Heart left ventricle (tissue), 16 donors: ENCODE results near the gene LRRC10B. TPM values are rescaled to one million over a fixed set of nuclear protein-coding genes. Genes with fewer than 3 reads are reported as not detected.
A peak's percentile ranks its signal among the peaks of the same experiment; 100 is the strongest.

Experiments used
- ATAC-seq, 4 donors: fragments of 200-7000 bp; cut with Tn5 transposase; one replicate each; pipeline ENCODE4 v1.9.1; 2020 to 2022; ENCODE audit warnings: moderate library complexity in 4 of 4, mild to moderate bottlenecking in 3 of 4, moderate number of reproducible peaks in 1 of 4
- DNase-seq, 5 donors: peaks; one replicate each; pipeline ENCODE4 v3.0.0-alpha.2; 2020
- H3K27ac ChIP-seq, 12 donors: fragments of 200-600 bp; sonication (generic) in 4 of 12; one replicate each; pipeline versions ENCODE4 v1.5.0 to v1.8.0; 2016 to 2022; ENCODE audit warnings: mild to moderate bottlenecking in 2 of 12
- H3K27me3 ChIP-seq, 9 donors: fragments of 200-600 bp; sonication (generic) in 2 of 9; one replicate each; pipeline versions ENCODE4 v1.5.1 to v1.8.0; 2016 to 2022; ENCODE audit warnings: mild to moderate bottlenecking in 3 of 9
- H3K36me3 ChIP-seq, 9 donors: fragments of 200-600 bp; sonication (generic) in 2 of 9; one replicate each; pipeline versions ENCODE4 v1.5.0 to v1.8.0; 2018 to 2022; ENCODE audit warnings: mild to moderate bottlenecking in 2 of 9
- H3K4me1 ChIP-seq, 12 donors: fragments of 200-600 bp; sonication (generic) in 4 of 12; one replicate each; pipeline versions ENCODE4 v1.5.0 to v1.8.0; 2016 to 2022; ENCODE audit warnings: mild to moderate bottlenecking in 3 of 12
- H3K4me3 ChIP-seq, 12 donors: fragments of 200-600 bp; sonication (generic) in 4 of 12; one replicate each; pipeline versions ENCODE4 v1.5.0 to v1.8.0; 2017 to 2022; ENCODE audit warnings: mild to moderate bottlenecking in 9 of 12, moderate library complexity in 4 of 12
- H3K9me3 ChIP-seq, 12 donors: fragments of 200-600 bp; sonication (generic) in 4 of 12; one replicate each; pipeline versions ENCODE4 v1.5.0 to v1.8.0; 2016 to 2022; ENCODE audit warnings: mild to moderate bottlenecking in 1 of 12
- POLR2A ChIP-seq, 2 donors: fragments of 450-650 bp; IDR thresholded peaks; one replicate each; pipeline ENCODE4 v1.6.1; 2017; ENCODE audit warnings: antibody characterized with exemption in 2 of 2, mild to moderate bottlenecking in 2 of 2, moderate library complexity in 2 of 2
- WGBS, 4 donors: extraction: QIAGEN DNeasy Blood & Tissue Kit in 2 of 4; methylation state at CpG; one replicate each; pipeline versions ENCODE4 v1.1.5 to v1.1.7; 2013 to 2018; 5-methylcytosine and 5-hydroxymethylcytosine counted together
- intact Hi-C, 10 donors: fragments of 100-400 bp; cut with DNase I; formaldehyde crosslinking; loops; one replicate each; pipeline versions ENCODE4 v1.11.1 to v1.14.2; 2022
- polyA plus RNA-seq, 2 donors: library from polyadenylated mRNA; stranded (reverse); fragments of 200-250 nt; gene quantifications; one replicate each; pipeline ENCODE4 v1.2.3, GENCODE V29; 2013
- total RNA-seq, 9 donors: library from RNA; depleted of rRNA in 2 of 9; stranded (reverse); fragments of >200 nt in 2 of 9; fragmentation: NEBNext Ultra II Directional in 3 of 9; extraction: Animal tissue kit (Norgen Biotek cat#: 25700) in 3 of 9; gene quantifications; one replicate each; pipeline versions ENCODE4 v1.1.0 to v1.2.4, GENCODE V29; 2016 to 2023
- TF ChIP-seq, protein P1 (sequence below), 12 donors: fragments of 200-600 bp; sonication (generic) in 4 of 12; IDR thresholded peaks; one replicate each; pipeline versions ENCODE4 v1.5.0 to v1.8.0; 2018 to 2022; ENCODE audit warnings: antibody characterized with exemption in 12 of 12, mild to moderate bottlenecking in 5 of 12
- donor health status: ischemic (EF 13 %, LVEDD 7.1; RV severe dilation, severe dysfunction).
- donor health status: healthy with polysubstance abuse.
- donor health status: DM: no; HTN: yes; CAD: no.
- donor health status: DM: no; HTN: no; CAD: no.
- donor health status: ischemic (EF 25% LVEDD 6.9; RV normal size, moderate dysfunction).
- donor health status: ischemic (EF 25% LVEDD 5.7; RV mildly dilated, moderate dysfunction).
- donor health status: healthy.
- donor health status: DM: yes; HTN: yes; CAD: no.
- donor health status: ischemic (EF 35%, LVEDD 5.7; RV mildly dilated, moderate dysfunction).
- donor health status: nonischemic (EF 11% LVEDD 7.7; RV severe dilation, severe dysfunction).
- donor health status: DM: yes; HTN: yes; CAD: no.
- donor health status: PGD.
- donor health status: ischemic (EF 29% LVEDD 5.4; RV normal size, mild dysfunction).
- donor health status: nonischemic (EF 23%, LVEDD 6.1; RV moderate dilation, normal function).

The LRRC10B gene
- total and polyA plus RNA-seq, 11 donors = 0.15 to 4.2 (median 1.1) TPM

DNA sequence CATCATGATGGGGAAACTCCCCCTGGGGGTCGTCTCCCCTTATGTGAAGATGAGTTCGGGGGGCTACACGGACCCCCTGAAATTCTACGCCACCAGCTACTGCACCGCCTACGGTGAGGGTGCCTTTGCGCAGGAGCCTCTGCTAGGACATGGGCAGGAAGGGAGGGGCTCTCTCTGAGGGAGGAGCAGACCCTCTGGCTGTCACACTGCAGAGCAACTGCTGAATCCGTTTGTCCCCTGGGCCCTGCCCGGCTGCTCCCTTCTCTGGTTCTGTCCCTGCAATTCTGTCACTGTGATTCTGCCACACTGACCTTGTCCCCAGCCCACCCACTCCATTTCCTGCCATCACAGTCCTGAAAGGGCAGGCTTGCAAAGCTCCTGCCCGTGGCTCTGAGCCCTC lies 26.7 kb upstream of the LRRC10B start:
- peak in 1 of 5 donors; percentile 49 for DNase-seq
- Histone ChIP-seq H3K36me3 (no peaks in the 10 kb centered on the region), H3K27me3 (no peaks in the 10 kb centered on the region), H3K4me3 (no peak overlapping the region), H3K4me1 (peaks cover 0 to 34% (median 12%) of the 10 kb centered on the region in 12 donors), H3K27ac (peak overlapping the region in 4 of 12 donors; percentile 2 to 37 (median 24)), H3K9me3 (no peaks in the 10 kb centered on the region)
- 44 to 68% (median 53%) methylated on average over 9 to 10 of the region's 10 CpGs for WGBS, 4 donors
- intact Hi-C loops = loop anchor here in 3 of 10 donors (5.0 to 10.0 kb wide), 3 partner anchors 35 to 253 kb away; no protein-coding TSS in a partner anchor
- ATAC-seq = peak in 1 of 4 donors; percentile 35
- TF ChIP-seq, protein P1, sequence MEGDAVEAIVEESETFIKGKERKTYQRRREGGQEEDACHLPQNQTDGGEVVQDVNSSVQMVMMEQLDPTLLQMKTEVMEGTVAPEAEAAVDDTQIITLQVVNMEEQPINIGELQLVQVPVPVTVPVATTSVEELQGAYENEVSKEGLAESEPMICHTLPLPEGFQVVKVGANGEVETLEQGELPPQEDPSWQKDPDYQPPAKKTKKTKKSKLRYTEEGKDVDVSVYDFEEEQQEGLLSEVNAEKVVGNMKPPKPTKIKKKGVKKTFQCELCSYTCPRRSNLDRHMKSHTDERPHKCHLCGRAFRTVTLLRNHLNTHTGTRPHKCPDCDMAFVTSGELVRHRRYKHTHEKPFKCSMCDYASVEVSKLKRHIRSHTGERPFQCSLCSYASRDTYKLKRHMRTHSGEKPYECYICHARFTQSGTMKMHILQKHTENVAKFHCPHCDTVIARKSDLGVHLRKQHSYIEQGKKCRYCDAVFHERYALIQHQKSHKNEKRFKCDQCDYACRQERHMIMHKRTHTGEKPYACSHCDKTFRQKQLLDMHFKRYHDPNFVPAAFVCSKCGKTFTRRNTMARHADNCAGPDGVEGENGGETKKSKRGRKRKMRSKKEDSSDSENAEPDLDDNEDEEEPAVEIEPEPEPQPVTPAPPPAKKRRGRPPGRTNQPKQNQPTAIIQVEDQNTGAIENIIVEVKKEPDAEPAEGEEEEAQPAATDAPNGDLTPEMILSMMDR (IDR thresholded peaks at IDR 0.05) = no peak
- TF ChIP-seq POLR2A (IDR thresholded peaks at IDR 0.05) = no peak

DNA sequence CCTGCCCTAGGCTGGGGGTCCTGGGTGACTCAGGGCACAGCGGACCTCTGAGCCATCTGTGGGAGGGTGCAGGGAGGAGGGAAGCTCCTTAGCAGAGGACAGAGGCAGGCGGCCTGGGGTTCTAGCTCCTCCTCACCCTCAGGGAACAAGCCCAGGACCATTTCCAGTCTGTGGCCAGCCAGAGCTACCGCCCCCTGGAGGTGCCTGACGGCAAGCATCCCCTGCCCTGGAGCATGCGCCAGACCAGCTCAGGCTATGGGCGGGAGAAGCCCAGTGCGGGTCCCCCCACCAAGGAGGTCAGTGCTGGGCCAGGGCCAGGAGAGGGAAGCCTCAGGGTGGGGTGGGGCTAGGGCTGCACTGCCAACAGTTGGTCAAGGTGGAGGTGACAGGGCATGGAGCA lies 26.0 kb upstream of the LRRC10B start:
- no peak for DNase-seq
- H3K4me1 ChIP-seq = peaks cover 0 to 27% (median 10%) of the 10 kb centered on the region in 12 donors
- H3K36me3 ChIP-seq = no peaks in the 10 kb centered on the region
- no peaks in the 10 kb centered on the region for H3K27me3 ChIP-seq
- WGBS, 4 donors = 41 to 59% (median 48%) methylated on average over 5 to 7 of the region's 7 CpGs
- ATAC-seq = peak in 1 of 4 donors; percentile 23
- TF ChIP-seq POLR2A (IDR thresholded peaks at IDR 0.05) = no peak
- TF ChIP-seq, protein P1 (IDR thresholded peaks at IDR 0.05) = peak in 10 of 12 donors; percentile 16 to 54 (median 40)
- H3K27ac ChIP-seq = no peak overlapping the region
- H3K4me3 ChIP-seq = no peak overlapping the region
- intact Hi-C loops = loop anchor here in 3 of 10 donors (5.0 to 10.0 kb wide), 3 partner anchors 35 to 252 kb away; no protein-coding TSS in a partner anchor
- H3K9me3 ChIP-seq = no peaks in the 10 kb centered on the region

- WGBS, 4 donors = 79 to 88% (median 86%) methylated on average over 11 of the region's 11 CpGs
- Histone ChIP-seq H3K36me3 (no peaks in the 10 kb centered on the region), H3K9me3 (no peaks in the 10 kb centered on the region), H3K27me3 (no peaks in the 10 kb centered on the region), H3K4me1 (peaks cover 0 to 30% (median 10%) of the 10 kb centered on the region in 12 donors), H3K4me3 (no peak overlapping the region), H3K27ac (no peak overlapping the region)
- no peak for TF ChIP-seq POLR2A (IDR thresholded peaks at IDR 0.05)
- TF ChIP-seq, protein P1 (IDR thresholded peaks at IDR 0.05) = no peak
- ATAC-seq (no peak), DNase-seq (no peak)
- intact Hi-C loops = loop anchor here in 3 of 10 donors (5.0 to 10.0 kb wide), 3 partner anchors 33 to 250 kb away; no protein-coding TSS in a partner anchor
Observed at GRCh38 chr11:61484541-61484940, 24.0 kb upstream of the LRRC10B start.

GRCh38 chr11:61485080-61485479 lies 23.5 kb upstream of the LRRC10B start:
- DNase-seq (no peak), ATAC-seq (no peak)
- no peaks in the 10 kb centered on the region for H3K27me3 ChIP-seq
- no peak overlapping the region for H3K27ac ChIP-seq
- H3K4me3 ChIP-seq = no peak overlapping the region
- peaks cover 0 to 35% (median 16%) of the 10 kb centered on the region in 12 donors for H3K4me1 ChIP-seq
- no peak for TF ChIP-seq POLR2A (IDR thresholded peaks at IDR 0.05)
- TF ChIP-seq, protein P1 (IDR thresholded peaks at IDR 0.05) = no peak
- intact Hi-C loops = loop anchor here in 2 of 10 donors (10.0 kb wide), 2 partner anchors 90 to 250 kb away; no protein-coding TSS in a partner anchor
- 93 to 97% (median 95%) methylated on average over 10 to 11 of the region's 11 CpGs for WGBS, 4 donors
- no peaks in the 10 kb centered on the region for H3K9me3 ChIP-seq
- no peaks in the 10 kb centered on the region for H3K36me3 ChIP-seq
